GM12801 (cell line): ENCODE results near the gene MTF1.
A peak's percentile ranks its signal among the peaks of the same experiment; 100 is the strongest.

Experiments used
- CTCF ChIP-seq: IDR thresholded peaks from one replicate; pipeline ENCODE4 v1.5.1; 2011; ENCODE audit warnings: control low read depth; ENCODE audit not compliant: insufficient read length; ENCODE audit errors: extremely low read depth

The MTF1 gene

GRCh38 chr1:37817481-37817880, 41.9 kb downstream of the MTF1 start:
- TF ChIP-seq CTCF = no peak

- no peak for TF ChIP-seq CTCF
These were observed 45.1 kb downstream of the MTF1 start for GRCh38 chr1:37814252-37814651.

- TF ChIP-seq CTCF = no peak
These were observed 45.8 kb downstream of the MTF1 start for GRCh38 chr1:37813529-37814145.

- TF ChIP-seq CTCF = peak; percentile 10
These were observed 48.3 kb downstream of the MTF1 start for GRCh38 chr1:37811027-37811655.

- no peak for TF ChIP-seq CTCF
These were observed 49.5 kb downstream of the MTF1 start for GRCh38 chr1:37809942-37810341.

- TF ChIP-seq CTCF = no peak
These were observed 50.7 kb downstream of the MTF1 start for GRCh38 chr1:37808369-37809319.

GRCh38 chr1:37807555-37808368, 51.6 kb downstream of the MTF1 start, which contains the start of the genes C1orf122 and YRDC:
Gene C1orf122 (plus strand): TSS chr1:37807790. CDS start chr1:37808405, 615 bp downstream.
Gene YRDC (minus strand): TSS chr1:37808208. CDS start chr1:37808180, 28 bp downstream.
- TF ChIP-seq CTCF = no peak
